A549 (cell line): Measurements from ENCODE around the gene ACTG1. TPM values are rescaled to one million over a fixed set of nuclear protein-coding genes. Genes with fewer than 3 reads are reported as not detected.

Source experiments
- ATAC-seq, 2 experiments: fragments of 200-7000 bp in 1 of 2; fragments of >200 bp in 1 of 2; cut with Nextera tagmentation in 1 of 2; cut with Tn5 transposase in 1 of 2; 3 replicates each; pipeline versions ENCODE4 v1.8.0 to v1.9.1; 2018 to 2020; ENCODE audit warnings: mild to moderate bottlenecking in 1 of 2, moderate library complexity in 1 of 2
- CTCF ChIA-PET: fragments of 300-600 bp; sonication (Branson Sonifier 250); formaldehyde crosslinking; extraction: SDS; loops from one replicate; lab custom pipeline; 2021; ENCODE audit warnings: antibody characterized with exemption, inconsistent platforms; lab: Yijun Ruan, JAX
- POLR2A ChIA-PET: fragments of 350-600 bp; formaldehyde crosslinking; extraction: SDS; loops from one replicate; lab custom pipeline; 2021; ENCODE audit warnings: antibody characterized with exemption, inconsistent platforms; lab: Yijun Ruan, JAX
- DNase-seq, 2 experiments: peaks; one replicate each; pipeline versions ENCODE4 v3.0.0 to v3.0.0-alpha.2; 2011 to 2016; ENCODE audit warnings: low read depth in 1 of 2, low spot score in 1 of 2
- FAIRE-seq: peaks from 2 replicates; lab custom pipeline; 2011; peaks lifted over from hg19 to GRCh38; lab: Jason Lieb, UNC
- H3K27ac ChIP-seq, 2 experiments: fragments of >200 bp; sonication (Bioruptor Twin); formaldehyde crosslinking; 3 replicates each; pipeline ENCODE4 v1.5.1; 2016 to 2017
- H3K4me1 ChIP-seq: fragments of >200 bp; sonication (Bioruptor Twin); formaldehyde crosslinking; 3 replicates; pipeline ENCODE4 v1.6.1; 2016
- H3K4me2 ChIP-seq: fragments of >200 bp; sonication (Bioruptor Twin); formaldehyde crosslinking; 3 replicates; pipeline ENCODE4 v1.6.1; 2016
- H3K4me3 ChIP-seq: fragments of >200 bp; sonication (Bioruptor Twin); formaldehyde crosslinking; 3 replicates; pipeline ENCODE4 v1.5.1; 2016
- H3K9me3 ChIP-seq: fragments of >200 bp; sonication (Bioruptor Twin); formaldehyde crosslinking; 3 replicates; pipeline ENCODE4 v1.6.1; 2016
- CBX8 ChIP-seq: fragments of 200-600 bp; sonication (generic); IDR thresholded peaks from 2 replicates; pipeline ENCODE4 v1.6.1; 2016
- ESRRA ChIP-seq: fragments of 150-350 bp; IDR thresholded peaks from 2 replicates; pipeline ENCODE4 v1.6.1; 2014; ENCODE audit warnings: mild to moderate bottlenecking, low read length, borderline replicate concordance
- FOSB ChIP-seq: fragments of 250-450 bp; sonication (Bioruptor Pico); IDR thresholded peaks from 2 replicates; pipeline ENCODE4 v1.5.0; 2020; ENCODE audit warnings: mild to moderate bottlenecking, moderate library complexity
- FOXS1 ChIP-seq: fragments of 250-450 bp; sonication (Bioruptor Pico); IDR thresholded peaks from 2 replicates; pipeline ENCODE4 v1.5.0; 2020; ENCODE audit warnings: mild to moderate bottlenecking, moderate library complexity
- GATA3 ChIP-seq: IDR thresholded peaks from 2 replicates; pipeline ENCODE4 v1.6.1; 2012; ENCODE audit warnings: borderline replicate concordance
- HOXB13 ChIP-seq: fragments of 250-450 bp; sonication (Bioruptor Pico); IDR thresholded peaks from 2 replicates; pipeline ENCODE4 v1.5.0; 2020; ENCODE audit warnings: low read depth, mild to moderate bottlenecking, moderate library complexity
- HOXB5 ChIP-seq: fragments of 250-450 bp; sonication (Bioruptor Pico); IDR thresholded peaks from 2 replicates; pipeline ENCODE4 v1.5.0; 2020; ENCODE audit warnings: mild to moderate bottlenecking, moderate library complexity
- MYC ChIP-seq: IDR thresholded peaks from 2 replicates; pipeline ENCODE4 v1.6.1; 2012; ENCODE audit warnings: mild to moderate bottlenecking, inconsistent platforms, low read length, improper control_type of control experiment, borderline replicate concordance
- PHF8 ChIP-seq: fragments of 200-600 bp; sonication (generic); IDR thresholded peaks from 2 replicates; pipeline ENCODE4 v1.6.1; 2016; ENCODE audit warnings: low read depth, mild to moderate bottlenecking, antibody characterized with exemption, moderate library complexity, borderline replicate concordance
- RAD21 ChIP-seq, 2 experiments: fragments of >200 bp in 1 of 2; sonication (Bioruptor Twin) in 1 of 2; formaldehyde crosslinking in 1 of 2; IDR thresholded peaks in 1 of 2; conservative IDR thresholded peaks in 1 of 2; 2 replicates in 1 of 2; 3 replicates in 1 of 2; pipeline ENCODE4 v1.6.1; 2012 to 2018; ENCODE audit warnings: inconsistent platforms in 1 of 2
- RARB ChIP-seq: fragments of 250-450 bp; sonication (Bioruptor Pico); IDR thresholded peaks from 2 replicates; pipeline ENCODE4 v1.8.0; 2021; ENCODE audit warnings: mild to moderate bottlenecking, moderate library complexity
- SMC3 ChIP-seq: fragments of >200 bp; sonication (Bioruptor Twin); formaldehyde crosslinking; IDR thresholded peaks from 3 replicates; pipeline ENCODE4 v1.6.1; 2018; ENCODE audit warnings: inconsistent platforms
- TFCP2L1 ChIP-seq: fragments of 250-450 bp; sonication (Bioruptor Pico); IDR thresholded peaks from 2 replicates; pipeline ENCODE4 v1.5.0; 2021; ENCODE audit warnings: mild to moderate bottlenecking
- ZNF302 ChIP-seq: fragments of 250-450 bp; sonication (Bioruptor Pico); IDR thresholded peaks from 2 replicates; pipeline ENCODE4 v1.9.0; 2021; ENCODE audit warnings: inconsistent platforms, mild to moderate bottlenecking, moderate library complexity
- whole genome bisulfite sequencing: methylation state at CpG from one replicate; pipeline ENCODE4 v1.1.6; 2017; ENCODE audit errors: missing lambda C conversion rate; 5-methylcytosine and 5-hydroxymethylcytosine counted together
- polyA plus RNA-seq, 4 experiments: library from polyadenylated mRNA; depleted of rRNA in 3 of 4; stranded (reverse); fragments of >200 nt; fragmentation: RNase III in 1 of 4; extraction: RNeasy Plus Mini Kit Qiagen cat#74134 plus additional on column Dnase treatment in 1 of 4; gene quantifications; 2 replicates in 3 of 4; 3 replicates in 1 of 4; pipeline ENCODE4 v1.2.3, GENCODE V29; 2011 to 2017
- TF ChIP-seq, protein P1 (sequence below): fragments of >200 bp; sonication (Bioruptor Twin); formaldehyde crosslinking; IDR thresholded peaks from 3 replicates; pipeline ENCODE4 v1.5.1; 2016

Gene ACTG1
- polyA plus RNA-seq, 2 of the 4 experiments (the other 2 are of a cell fraction), result 2,042 to 7,263 TPM

DNA sequence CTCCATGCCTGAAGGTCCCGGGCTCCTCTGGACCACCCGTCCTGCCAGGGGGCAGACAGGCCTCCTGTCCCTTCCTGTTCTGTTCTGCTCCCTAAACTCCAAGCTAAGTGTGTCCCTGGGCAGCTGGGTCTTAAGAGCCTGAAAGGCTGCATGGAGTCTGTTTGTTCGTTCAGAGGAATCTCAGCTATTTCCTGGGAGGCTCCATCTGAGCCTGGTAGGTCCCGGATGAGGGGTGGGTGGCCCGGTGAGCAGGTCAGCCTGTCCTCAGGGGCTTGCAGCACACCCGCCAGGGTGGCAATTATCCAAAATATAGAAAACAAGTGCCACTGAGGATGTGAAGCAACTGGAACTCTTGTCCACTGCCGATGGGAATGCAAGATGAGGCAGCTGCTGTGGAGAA, 12.6 kb downstream of the ACTG1 start:
- ChIA-PET CTCF (interaction anchor here (0.9 to 7.4 kb wide), 10 partner anchors 10 to 245 kb away, joined by 3 to 43 read pairs (median 4); no protein-coding TSS in a partner anchor), POLR2A (interaction anchor here (0.7 to 1.7 kb wide), 7 partner anchors 9 to 171 kb away, joined by 3 to 6 read pairs (median 4); partner anchors contain the start of gene ACTG1)
- Histone ChIP-seq H3K4me3 (no peak overlapping the region), H3K27ac (peak overlapping the region; percentile 43 to 71; a peak in 5 of 6 replicates)
- DNase-seq, result peak in 1 of 2 experiments; percentile 57
- ATAC-seq, result peak; percentile 11 to 47; a peak in 5 of 6 replicates
- FAIRE-seq, result no peak
- TF ChIP-seq ZNF302 (CRISPR knock-in tag) (no peak), HOXB5 (CRISPR knock-in tag) (no peak), PHF8 (no peak), ESRRA (no peak)
- TF ChIP-seq, all 56 proteins: peak for 0
- Histone ChIP-seq H3K4me1 (peaks cover 14% of the 10 kb centered on the region), H3K4me2 (peak overlapping the region; percentile 58), H3K9me3 (no peaks in the 10 kb centered on the region)
- WGBS, result 27% methylated on average over 7 of the region's 7 CpGs

GRCh38 chr17:81499601-81499970, 13.0 kb downstream of the ACTG1 start:
- no peak for FAIRE-seq
- Histone ChIP-seq H3K4me1 (peaks cover 15% of the 10 kb centered on the region), H3K4me3 (no peak overlapping the region), H3K27ac (peak overlapping the region; percentile 43 to 71; a peak in 5 of 6 replicates), H3K9me3 (no peaks in the 10 kb centered on the region), H3K4me2 (peak overlapping the region; percentile 58)
- peak; percentile 6 to 27 for ATAC-seq
- ChIA-PET CTCF (interaction anchor here (0.9 to 7.4 kb wide), 10 partner anchors 9 to 357 kb away, joined by 3 to 43 read pairs (median 4); no protein-coding TSS in a partner anchor), POLR2A (interaction anchor here (0.7 to 1.7 kb wide), 6 partner anchors 9 to 80 kb away, joined by 3 to 6 read pairs (median 4); partner anchors contain the start of gene ACTG1)
- 80% methylated on average over 10 of the region's 12 CpGs for WGBS
- no peak for TF ChIP-seq RAD21 (conservative IDR thresholded peaks at IDR 0.05 in 1 of 2, IDR thresholded peaks at IDR 0.05 in 1 of 2)
- TF ChIP-seq SMC3, result no peak
- no peak for TF ChIP-seq CBX8
- no peak for TF ChIP-seq RARB (CRISPR knock-in tag)
- TF ChIP-seq GATA3, result no peak
- TF ChIP-seq TFCP2L1 (CRISPR knock-in tag), result no peak
- TF ChIP-seq, protein P1, sequence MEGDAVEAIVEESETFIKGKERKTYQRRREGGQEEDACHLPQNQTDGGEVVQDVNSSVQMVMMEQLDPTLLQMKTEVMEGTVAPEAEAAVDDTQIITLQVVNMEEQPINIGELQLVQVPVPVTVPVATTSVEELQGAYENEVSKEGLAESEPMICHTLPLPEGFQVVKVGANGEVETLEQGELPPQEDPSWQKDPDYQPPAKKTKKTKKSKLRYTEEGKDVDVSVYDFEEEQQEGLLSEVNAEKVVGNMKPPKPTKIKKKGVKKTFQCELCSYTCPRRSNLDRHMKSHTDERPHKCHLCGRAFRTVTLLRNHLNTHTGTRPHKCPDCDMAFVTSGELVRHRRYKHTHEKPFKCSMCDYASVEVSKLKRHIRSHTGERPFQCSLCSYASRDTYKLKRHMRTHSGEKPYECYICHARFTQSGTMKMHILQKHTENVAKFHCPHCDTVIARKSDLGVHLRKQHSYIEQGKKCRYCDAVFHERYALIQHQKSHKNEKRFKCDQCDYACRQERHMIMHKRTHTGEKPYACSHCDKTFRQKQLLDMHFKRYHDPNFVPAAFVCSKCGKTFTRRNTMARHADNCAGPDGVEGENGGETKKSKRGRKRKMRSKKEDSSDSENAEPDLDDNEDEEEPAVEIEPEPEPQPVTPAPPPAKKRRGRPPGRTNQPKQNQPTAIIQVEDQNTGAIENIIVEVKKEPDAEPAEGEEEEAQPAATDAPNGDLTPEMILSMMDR, result no peak
- no peak for TF ChIP-seq FOXS1 (CRISPR knock-in tag)
- no peak for TF ChIP-seq FOSB
- no peak for TF ChIP-seq MYC
- DNase-seq, result no peak

DNA sequence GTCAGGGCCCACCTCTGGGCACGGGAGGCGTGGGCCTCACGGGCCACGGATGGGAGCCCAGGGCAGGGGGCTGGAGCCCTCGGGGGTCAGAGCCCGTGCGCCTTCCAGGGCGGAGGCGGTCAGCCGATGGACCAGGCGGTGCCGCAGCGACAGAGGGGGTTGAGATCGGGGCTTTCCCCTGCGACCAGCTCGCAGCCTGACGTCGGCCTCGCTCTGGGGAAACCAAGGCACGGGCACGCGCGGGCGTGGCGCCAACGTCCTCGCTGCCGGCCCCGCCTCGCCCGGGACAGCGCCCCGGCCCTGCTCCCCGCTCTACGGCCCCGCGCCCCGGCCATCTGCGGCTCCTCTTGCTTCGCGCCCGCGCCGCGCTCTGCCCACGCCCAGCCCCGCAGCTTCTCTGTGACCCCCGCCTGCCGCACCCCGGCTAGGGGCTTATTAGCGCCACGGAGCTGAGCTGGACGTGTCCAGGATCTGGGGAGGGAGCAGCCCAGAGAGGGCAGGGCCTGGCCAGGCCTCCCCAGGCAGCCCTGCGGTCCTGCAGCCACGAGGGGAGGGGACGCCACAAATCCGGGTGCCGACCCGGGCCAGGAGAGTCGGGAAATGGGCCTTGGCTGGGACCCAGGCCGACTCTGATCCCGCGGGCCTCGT, 13.5 kb downstream of the ACTG1 start:
- POLR2A ChIA-PET, result interaction anchor here (0.5 kb wide), 1 partner anchor 8 kb away, joined by 8 read pairs; no protein-coding TSS in a partner anchor
- CTCF ChIA-PET, result interaction anchor here (0.6 to 7.4 kb wide), 9 partner anchors 9 to 356 kb away, joined by 3 to 43 read pairs (median 4); no protein-coding TSS in a partner anchor
- peak overlapping the region in 1 of 2 experiments; percentile 71; a peak in 3 of 6 replicates for H3K27ac ChIP-seq
- TF ChIP-seq FOSB, result no peak
- TF ChIP-seq HOXB13 (CRISPR knock-in tag), result no peak
- ATAC-seq, result no peak
- 95% methylated on average over 63 of the region's 64 CpGs for WGBS
- no peaks in the 10 kb centered on the region for H3K9me3 ChIP-seq
- H3K4me2 ChIP-seq, result no peak overlapping the region; the same call in 1 of the 3 replicates
- no peak for FAIRE-seq
- DNase-seq, result no peak
- H3K4me1 ChIP-seq, result peaks cover 15% of the 10 kb centered on the region
- no peak overlapping the region for H3K4me3 ChIP-seq
